HCEC 1CT (cell line): ENCODE data around the gene POC1B.

Source experiments
- DNase-seq: peaks from one replicate; pipeline ENCODE4 v3.0.0-alpha.2; 2017

The POC1B gene

DNA sequence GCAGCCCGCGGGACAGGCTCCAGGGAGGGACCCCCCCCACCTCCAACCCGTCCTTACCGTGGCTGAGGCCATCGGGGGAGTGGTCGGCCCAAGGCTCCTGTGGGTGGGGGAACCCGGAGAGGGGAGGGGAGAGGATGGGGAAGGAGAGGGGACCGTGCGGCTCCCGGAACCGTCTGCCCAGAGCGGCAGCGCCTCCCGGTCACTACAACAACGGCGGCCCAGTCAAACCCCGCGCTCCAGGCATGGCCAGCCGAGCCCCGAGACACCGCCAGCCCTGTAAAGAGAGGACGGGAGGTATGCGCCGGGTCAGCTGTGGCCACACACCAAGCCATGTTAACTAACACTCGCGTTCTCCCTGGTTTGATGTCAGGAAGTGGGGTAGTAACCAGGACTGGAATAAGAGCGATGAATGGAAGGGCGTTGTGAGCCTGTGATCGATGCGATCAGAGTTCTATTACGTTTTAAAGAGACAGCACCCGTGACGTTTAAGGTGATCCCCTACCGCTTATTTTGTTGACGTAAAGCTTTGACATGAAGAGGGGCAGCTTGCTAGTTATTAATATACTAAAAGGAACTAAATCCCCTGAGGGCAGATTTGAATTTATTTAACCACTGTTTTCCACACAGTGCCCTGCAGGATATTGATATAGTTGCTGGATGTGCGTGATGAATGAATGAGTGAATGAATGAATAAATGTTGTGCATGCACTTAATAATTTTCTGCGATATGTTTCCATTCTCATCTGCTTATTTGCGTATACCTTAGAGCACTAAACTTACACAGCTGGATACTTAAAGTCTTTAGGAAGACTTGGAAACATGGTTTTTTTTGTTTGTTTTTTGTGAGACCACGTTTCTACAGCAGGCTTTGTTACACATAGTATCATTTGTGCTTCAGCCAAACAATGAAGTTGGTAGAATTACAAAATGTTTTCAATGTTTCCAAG, at the start of gene POC1B:
TSS of gene POC1B (minus strand) at position 224 of the 947 bp plus-strand sequence. CDS start at position 72, 152 bp downstream.
- DNase-seq = peak; percentile 85

GRCh38 chr12:89575374-89575773, 49.5 kb upstream of the POC1B start:
- no peak for DNase-seq

GRCh38 chr12:89574736-89575208, 48.9 kb upstream of the POC1B start:
- DNase-seq = peak; percentile 20

DNA sequence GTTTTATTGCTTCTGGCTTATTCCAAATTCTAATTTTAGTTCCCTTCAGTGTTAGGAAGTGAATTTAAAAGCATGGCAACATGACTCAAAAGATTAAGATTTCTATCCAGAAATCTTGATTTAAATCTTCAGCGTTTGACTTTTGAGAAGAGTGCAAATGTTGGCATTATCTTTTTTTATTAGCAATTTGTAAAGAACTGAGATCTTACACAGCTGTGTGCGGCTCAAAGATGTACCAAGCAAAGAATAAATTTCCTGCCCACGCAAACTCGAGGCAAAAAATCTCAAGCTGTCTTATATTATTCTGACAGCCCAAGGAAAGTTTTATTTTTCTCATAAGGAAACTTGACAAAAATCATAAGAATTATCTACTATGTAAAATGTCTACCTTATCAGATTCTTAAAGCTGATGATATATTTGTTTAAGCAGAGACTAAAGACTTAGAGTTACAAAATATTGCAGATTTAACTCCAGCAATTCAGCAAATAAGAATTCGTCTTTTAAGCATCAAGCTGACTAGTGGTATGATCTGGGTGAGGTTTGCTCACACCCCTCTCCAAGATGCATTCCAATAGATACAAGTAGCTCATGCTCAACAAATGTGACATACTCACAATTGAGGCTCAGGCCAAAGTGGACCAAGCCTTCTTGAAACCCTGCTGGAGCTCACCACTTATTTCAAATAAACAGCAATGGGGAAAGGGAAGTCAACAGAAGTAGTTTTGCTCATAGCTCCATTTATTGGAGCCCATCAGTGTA, 47.4 kb upstream of the POC1B start:
- DNase-seq = peak; percentile 25

- peak; percentile 79 for DNase-seq
These were observed 45.8 kb upstream of the POC1B start for GRCh38 chr12:89571491-89572195.

DNA sequence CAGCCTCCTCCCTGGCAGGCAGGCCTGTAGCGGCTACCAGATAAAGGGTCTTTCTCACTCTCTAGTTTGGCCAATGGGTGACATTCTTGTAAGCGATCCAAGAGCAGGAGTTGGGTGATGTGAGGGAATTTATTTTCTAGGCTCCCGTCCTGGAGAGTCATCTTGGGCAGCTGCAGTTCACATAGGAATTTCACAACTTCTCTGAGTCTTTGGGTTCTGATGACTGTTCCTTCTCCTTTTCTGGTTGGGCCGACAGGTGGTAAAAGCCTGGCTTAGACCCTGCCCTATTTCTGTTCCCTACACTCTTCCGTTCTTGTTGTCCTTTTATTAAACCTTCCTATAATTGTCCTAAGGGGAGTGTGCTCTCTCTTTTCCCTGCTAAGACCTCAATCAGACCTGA, 42.6 kb upstream of the POC1B start:
- no peak for DNase-seq

DNA sequence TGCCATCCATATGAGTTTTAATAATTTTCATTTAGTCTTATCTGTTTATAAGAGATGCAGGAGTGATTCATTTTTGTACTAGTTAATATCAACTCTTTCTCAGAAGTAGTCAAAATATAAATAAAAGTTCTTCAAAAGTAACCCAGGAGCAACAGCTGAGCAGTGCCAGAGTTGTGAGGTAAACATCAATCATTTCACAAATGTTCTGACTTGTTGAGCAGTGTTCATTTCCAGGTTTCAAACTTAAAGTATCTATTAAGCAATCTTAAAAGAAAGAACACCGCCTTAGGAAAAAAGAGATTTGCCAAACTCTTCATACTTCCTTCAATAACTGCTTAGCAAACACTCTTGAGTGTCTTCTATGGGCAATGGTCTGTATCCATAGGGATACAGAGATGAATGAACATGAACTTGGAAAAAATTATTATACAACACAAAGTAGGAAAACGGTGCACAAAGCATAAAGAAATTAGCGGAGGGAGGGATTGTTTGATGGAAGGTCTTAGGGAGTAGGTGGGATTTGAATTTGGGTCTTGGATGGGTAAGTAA, 41.9 kb upstream of the POC1B start:
- DNase-seq = no peak

- DNase-seq = no peak
These were observed 40.8 kb upstream of the POC1B start for GRCh38 chr12:89566615-89567014.

DNA sequence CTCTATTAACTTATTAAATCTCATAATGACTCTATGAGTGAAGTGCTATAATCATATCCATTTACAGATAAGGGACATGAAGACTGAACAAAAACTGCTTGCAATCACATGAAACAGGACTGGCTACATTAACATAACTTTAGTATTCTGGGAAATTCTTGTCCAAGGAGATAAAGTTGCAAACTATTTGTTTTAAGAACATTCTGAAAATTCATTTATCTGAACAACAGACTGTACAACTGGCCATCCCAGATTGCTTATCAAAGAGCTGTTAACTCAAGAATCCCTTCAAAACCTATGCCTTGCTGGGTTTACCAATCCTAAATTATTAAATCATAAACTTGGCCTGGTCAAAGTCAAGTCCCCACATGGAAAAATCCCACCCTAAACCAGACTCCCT, 39.2 kb upstream of the POC1B start:
- DNase-seq = no peak

GRCh38 chr12:89559753-89560152, 33.9 kb upstream of the POC1B start:
- DNase-seq = no peak

- no peak for DNase-seq
These were observed 31.1 kb upstream of the POC1B start for GRCh38 chr12:89556976-89557375.

GRCh38 chr12:89552376-89552775, 26.5 kb upstream of the POC1B start:
- peak; percentile 15 for DNase-seq

DNA sequence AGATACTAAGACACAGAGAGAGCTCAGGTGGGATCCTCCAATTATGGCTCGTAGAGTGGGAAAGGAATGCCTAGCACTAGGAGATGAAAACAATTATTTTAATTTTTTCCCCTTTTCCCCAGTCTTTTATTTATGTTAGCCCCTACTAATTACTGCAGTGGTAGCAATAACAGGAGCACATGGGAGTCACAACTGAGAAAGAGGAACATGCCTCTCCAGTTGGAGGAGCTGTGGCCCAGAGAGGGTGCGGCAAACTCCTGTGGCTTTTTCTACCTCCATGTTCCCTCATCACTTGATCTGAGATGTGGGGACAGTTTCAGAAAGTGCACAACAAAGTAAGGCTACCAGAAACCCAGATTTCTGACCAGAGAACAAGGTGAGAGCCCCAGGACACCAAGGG, 25.9 kb upstream of the POC1B start:
- no peak for DNase-seq

DNA sequence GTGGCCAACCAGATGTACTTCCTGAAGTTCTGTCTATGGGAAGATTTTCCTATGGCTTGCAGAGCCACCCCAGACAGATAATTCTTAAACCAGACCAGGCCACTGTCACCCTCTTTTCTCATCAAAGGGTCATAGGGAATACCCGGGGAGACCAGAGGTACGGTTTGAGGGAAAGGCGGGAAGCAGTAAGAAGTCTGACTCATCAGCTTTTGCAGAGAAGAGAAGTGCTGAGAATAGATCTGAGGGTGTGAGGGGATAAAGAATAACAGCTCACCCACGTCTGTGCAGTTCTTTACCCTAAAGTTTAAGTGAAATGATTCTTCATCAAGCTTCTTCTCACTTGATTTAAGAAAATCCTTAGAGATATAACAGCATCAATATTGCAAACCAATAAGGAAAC, 21.3 kb upstream of the POC1B start:
- DNase-seq = no peak

- DNase-seq = no peak
These were observed 20.3 kb upstream of the POC1B start for GRCh38 chr12:89546151-89546550.

- no peak for DNase-seq
These were observed 18.9 kb upstream of the POC1B start for GRCh38 chr12:89544681-89545184.

DNA sequence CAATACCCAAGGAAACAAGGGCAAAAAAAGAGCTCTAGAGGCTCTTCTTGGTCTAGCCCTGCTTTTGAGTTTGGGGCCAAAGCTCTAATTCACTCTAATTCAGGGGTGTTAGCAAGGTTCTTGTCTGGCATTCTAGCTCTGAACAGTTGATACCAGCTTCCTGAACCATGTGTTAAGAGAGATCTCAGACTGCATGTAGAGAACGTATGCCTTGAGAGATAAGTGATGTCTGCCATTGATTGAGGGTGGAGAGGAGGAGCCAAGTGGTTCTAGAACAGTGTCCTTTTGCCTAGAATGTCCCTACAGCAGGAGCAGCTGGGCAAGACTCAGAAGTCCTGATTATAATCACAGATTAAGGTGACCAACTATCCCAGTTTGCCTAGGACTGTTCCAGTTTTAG, 18.2 kb upstream of the POC1B start:
- no peak for DNase-seq

DNA sequence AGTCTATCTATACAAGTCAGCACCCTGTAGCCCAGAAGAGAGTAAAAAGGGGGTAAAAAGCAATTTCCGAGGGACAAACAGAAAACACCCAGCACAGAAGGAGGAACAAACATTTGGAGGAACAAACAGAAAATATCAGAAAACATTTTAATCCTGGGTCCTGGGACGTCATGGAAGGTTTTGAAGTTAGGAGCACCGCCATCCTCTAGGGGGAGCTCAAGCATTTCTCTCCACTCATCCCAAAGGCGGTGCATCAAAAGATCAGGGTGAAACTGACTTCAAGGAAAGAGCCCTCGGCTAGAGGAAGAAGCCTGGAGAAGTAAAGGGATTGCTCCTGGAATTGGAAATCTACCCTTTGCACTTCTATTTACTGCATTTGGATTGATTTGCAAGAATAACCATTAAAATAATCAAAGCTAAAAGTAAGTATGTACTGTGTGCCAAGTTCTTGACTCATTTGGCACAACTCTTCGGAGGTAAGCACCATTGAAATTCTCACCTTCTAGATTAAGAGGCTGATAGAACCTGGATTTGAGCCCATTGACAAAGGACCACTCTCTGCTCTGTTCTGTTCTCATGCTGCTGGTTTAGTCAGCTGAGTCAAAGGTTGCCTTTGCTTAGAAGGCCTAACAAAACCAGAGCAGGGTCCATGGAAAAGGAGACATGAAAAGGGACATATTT, 17.2 kb upstream of the POC1B start:
- DNase-seq = peak; percentile 79

DNA sequence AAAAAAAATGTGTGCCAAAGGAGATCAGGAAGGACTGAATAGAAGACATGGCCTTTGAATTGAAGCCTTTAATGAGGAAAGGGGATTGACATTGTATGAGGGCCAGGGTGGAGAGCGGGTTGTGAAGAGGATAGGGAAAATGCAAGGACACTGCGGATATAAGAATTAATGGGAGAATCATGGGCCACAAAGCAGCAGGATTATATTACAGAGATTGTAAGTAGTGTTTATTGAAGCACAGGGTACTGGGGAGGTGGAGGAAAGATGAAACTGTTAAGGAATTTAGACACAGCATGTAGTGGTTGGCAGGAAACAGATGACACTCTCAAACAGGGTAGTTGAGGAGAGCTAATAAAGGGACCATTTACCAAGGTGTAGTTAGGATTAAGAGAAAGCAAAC, 16.4 kb upstream of the POC1B start:
- no peak for DNase-seq

DNA sequence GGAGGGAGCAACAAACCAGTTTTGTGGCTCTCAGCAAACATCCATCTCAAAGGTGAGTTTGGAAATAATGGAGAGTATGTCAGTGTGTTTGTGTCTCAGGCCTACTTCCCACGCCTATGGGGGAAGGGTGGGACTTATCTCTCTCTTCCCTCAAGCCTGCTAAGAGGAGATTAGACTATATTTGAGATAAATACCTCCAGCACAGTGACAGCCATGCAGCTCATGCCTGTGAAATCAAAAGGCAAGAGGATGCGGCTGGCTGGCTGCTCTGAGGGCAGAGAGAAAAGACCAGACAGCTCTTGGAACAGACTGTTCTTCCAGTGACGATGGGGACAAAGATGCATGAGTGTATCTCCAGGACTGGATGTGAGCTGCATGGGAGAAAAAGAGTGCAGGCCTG, 14.7 kb upstream of the POC1B start:
- no peak for DNase-seq

DNA sequence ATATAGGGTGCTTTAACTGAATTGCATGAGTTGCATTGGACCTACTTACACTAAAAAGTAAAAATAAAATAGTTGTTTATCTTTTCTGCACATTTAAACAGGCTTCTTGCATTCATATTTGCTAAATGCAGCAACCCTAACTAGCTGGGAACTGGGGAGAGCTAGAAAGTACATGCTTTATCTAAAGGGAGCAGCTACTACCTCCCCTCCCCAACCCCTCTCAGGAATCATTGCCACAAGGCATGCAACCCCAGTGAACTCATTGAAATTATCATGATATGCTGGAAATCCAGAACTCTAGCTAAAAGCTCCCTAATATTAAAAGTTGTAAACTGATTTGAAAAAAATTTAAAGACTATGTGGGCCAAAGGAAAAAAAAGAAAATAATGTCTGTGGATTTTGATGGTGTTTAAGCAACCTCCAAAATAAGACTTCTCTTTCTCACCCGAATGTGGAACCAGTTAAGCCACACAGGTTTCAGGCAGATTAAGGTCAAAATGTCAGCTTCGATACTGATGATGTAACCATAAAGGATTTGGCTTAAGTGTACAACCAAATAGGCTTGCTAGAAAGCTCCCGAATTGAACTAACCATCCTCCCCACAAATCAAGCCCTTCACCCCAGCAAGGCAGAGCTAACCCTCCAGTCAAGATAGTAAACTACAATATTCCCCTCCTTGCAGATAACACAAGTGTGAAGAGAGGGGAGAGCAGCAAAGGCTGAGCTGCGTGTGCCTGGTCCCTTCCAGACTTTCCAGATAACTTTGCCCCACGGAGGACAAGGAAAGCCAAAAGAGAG, 13.8 kb upstream of the POC1B start:
- DNase-seq = no peak
